ENCODE results near the gene PTGER3.

GRCh38 chr1:70961374-70961975 lies 86.1 kb downstream of the PTGER3 start:
- no peak for TF ChIP-seq POLR2A (IDR thresholded peaks at IDR 0.05)
- TF ChIP-seq POLR2AphosphoS5 (IDR thresholded peaks at IDR 0.05): no peak
